ENCODE data around the gene TRIM37.

DNA sequence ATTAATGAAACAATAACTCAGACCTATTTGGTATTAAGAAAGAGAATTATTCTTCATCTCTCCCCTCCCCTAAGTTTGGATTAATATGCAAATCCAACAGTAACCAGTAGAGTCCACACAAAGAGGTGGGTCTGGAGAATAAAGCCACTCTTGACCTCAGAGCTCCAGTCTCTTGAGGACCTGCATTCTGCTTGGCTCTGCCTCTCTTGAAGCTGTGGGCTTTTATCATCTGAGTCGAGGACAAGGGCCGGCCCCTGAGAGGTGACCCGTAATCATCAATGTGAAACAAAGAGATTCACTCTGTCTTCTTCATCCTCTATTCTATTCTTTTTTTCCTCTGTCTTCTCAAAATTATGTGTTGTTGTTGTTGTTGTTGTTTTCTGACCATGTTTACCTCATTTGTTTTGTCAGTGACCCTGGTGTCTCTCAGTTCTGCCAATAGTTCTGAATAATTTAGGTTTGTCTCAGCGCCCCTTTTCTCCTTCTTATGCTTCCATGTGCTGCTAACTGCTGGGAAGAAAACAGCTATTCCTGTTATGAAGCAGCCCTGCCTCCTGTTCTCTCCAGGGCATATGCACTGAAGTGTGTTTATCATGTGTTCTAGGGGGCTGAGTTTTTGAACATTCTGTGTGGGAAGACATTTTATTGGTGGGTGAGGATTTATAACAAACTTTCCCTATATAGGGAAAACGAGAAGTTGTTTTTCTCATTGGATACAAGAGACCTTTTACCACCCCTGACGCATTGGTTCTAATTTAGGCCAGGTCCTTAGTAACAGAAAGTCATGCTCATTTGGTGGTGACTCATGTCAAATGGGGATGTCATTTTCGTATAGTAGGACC is 135.8 kb downstream of the TRIM37 start:
- TF ChIP-seq, protein P1, sequence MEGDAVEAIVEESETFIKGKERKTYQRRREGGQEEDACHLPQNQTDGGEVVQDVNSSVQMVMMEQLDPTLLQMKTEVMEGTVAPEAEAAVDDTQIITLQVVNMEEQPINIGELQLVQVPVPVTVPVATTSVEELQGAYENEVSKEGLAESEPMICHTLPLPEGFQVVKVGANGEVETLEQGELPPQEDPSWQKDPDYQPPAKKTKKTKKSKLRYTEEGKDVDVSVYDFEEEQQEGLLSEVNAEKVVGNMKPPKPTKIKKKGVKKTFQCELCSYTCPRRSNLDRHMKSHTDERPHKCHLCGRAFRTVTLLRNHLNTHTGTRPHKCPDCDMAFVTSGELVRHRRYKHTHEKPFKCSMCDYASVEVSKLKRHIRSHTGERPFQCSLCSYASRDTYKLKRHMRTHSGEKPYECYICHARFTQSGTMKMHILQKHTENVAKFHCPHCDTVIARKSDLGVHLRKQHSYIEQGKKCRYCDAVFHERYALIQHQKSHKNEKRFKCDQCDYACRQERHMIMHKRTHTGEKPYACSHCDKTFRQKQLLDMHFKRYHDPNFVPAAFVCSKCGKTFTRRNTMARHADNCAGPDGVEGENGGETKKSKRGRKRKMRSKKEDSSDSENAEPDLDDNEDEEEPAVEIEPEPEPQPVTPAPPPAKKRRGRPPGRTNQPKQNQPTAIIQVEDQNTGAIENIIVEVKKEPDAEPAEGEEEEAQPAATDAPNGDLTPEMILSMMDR (IDR thresholded peaks at IDR 0.05; ENCODE audit: low read length), result no peak
- TF ChIP-seq EZH2phosphoT487 (IDR thresholded peaks at IDR 0.05; ENCODE audit: low read length), result no peak

Measured in MM.1S (cell line).